H1 (cell line): ENCODE measurements around the gene SLC9A3.
"Not testable (repeated sequence)": the region's sequence is repeated elsewhere in the genome, so short reads cannot be mapped to it uniquely, and the experiment has no call there.

ENCODE experiments used
- CREB1 ChIP-seq: IDR thresholded peaks from 2 replicates; pipeline ENCODE4 v1.6.1; 2012; ENCODE audit warnings: inconsistent platforms
- CTCF ChIP-seq, 3 experiments: IDR thresholded peaks; 1 replicate in 2 of 3; 2 replicates in 1 of 3; pipeline versions ENCODE4 v1.5.1 to v1.6.1; 2011; ENCODE audit warnings: low read length in 3 of 3, mild to moderate bottlenecking in 3 of 3, inconsistent platforms in 2 of 3, low read depth in 1 of 3, moderate library complexity in 1 of 3; ENCODE audit not compliant: insufficient read depth in 1 of 3; ENCODE audit errors: control extremely low read depth in 1 of 3
- EP300 ChIP-seq, 2 experiments: IDR thresholded peaks; 1 replicate in 1 of 2; 2 replicates in 1 of 2; pipeline ENCODE4 v1.6.1; 2011 to 2012; ENCODE audit warnings: low read depth in 2 of 2, low read length in 2 of 2, mild to moderate bottlenecking in 2 of 2, borderline replicate concordance in 1 of 2, inconsistent platforms in 1 of 2, moderate library complexity in 1 of 2
- POLR2AphosphoS5 ChIP-seq: IDR thresholded peaks from 2 replicates; pipeline ENCODE4 v1.6.1; 2011; ENCODE audit warnings: low read depth, low read length
- RAD21 ChIP-seq, 2 experiments: IDR thresholded peaks in 1 of 2; conservative IDR thresholded peaks in 1 of 2; 2 replicates each; pipeline ENCODE4 v1.6.1; 2011; ENCODE audit warnings: low read depth in 2 of 2, low read length in 2 of 2, improper control_type of control experiment in 1 of 2, inconsistent platforms in 1 of 2, mild to moderate bottlenecking in 1 of 2, moderate library complexity in 1 of 2

- not testable (repeated sequence) for TF ChIP-seq CREB1; RAD21 (IDR thresholded peaks at IDR 0.05 in 1 of 2, conservative IDR thresholded peaks at IDR 0.05 in 1 of 2; ENCODE audit: low read depth in 2 of 2, low read length in 2 of 2); CTCF (IDR thresholded peaks at IDR 0.05; ENCODE audit: control extremely low read depth in 1 of 3, insufficient read depth in 1 of 3, low read depth in 1 of 3, low read length in 3 of 3); EP300 (IDR thresholded peaks at IDR 0.05; ENCODE audit: borderline replicate concordance in 1 of 2, low read depth in 2 of 2, low read length in 2 of 2); POLR2AphosphoS5
Observed at GRCh38 chr5:474232-474839, 49.9 kb downstream of the SLC9A3 start.
